T-helper 2 cell treated with Interferon-gamma antibody and Interleukin-4, amounts not matched to agents 100 ng/mL and 5 ng/mL, for 36 hours (primary cell): ENCODE measurements around the gene ABHD8. TPM values are rescaled to one million over a fixed set of nuclear protein-coding genes. Genes with fewer than 3 reads are reported as not detected.

Experiments
- intact Hi-C: fragments of 100-400 bp; cut with micrococcal nuclease; formaldehyde crosslinking; loops from one replicate; pipeline ENCODE4 v1.15.1; 2023
- total RNA-seq: library from RNA; stranded (reverse); gene quantifications from 2 replicates; pipeline ENCODE4 v1.2.3, GENCODE V29; 2022

The ABHD8 gene
- total RNA-seq, 1 donor from 2014 or later, result 9.2 TPM

- intact Hi-C loops, result no loop called here
Measured at GRCh38 chr19:17246681-17247425, 56.4 kb downstream of the ABHD8 start.

GRCh38 chr19:17245535-17245984 lies 57.7 kb downstream of the ABHD8 start, which contains the start of gene NR2F6:
TSS of gene NR2F6 (minus strand) at chr19:17245919. CDS start at chr19:17245220, 699 bp downstream.
- intact Hi-C loops, result no loop called here

- intact Hi-C loops, result no loop called here
Measured at GRCh38 chr19:17244618-17245534, 58.3 kb downstream of the ABHD8 start.

GRCh38 chr19:17243830-17244617 lies 59.2 kb downstream of the ABHD8 start:
- intact Hi-C loops, result no loop called here

- intact Hi-C loops, result no loop called here
Measured at GRCh38 chr19:17243211-17243829, 59.9 kb downstream of the ABHD8 start.

- intact Hi-C loops, result no loop called here
Measured at GRCh38 chr19:17242431-17243208, 60.6 kb downstream of the ABHD8 start.

Other genes starting within 250 kb of the ABHD8 start
- gene HAUS8, start 228.0 kb downstream of the ABHD8 start, total RNA-seq, result 32.6 and 37.4 TPM in 2 replicates
- 171 and 175 TPM in 2 replicates for gene MYO9B, start 227.6 kb downstream of the ABHD8 start, total RNA-seq
- gene USE1, start 88.1 kb downstream of the ABHD8 start, total RNA-seq, result 25.3 and 27.5 TPM in 2 replicates
- gene OCEL1, start 77.2 kb downstream of the ABHD8 start, total RNA-seq, result 17.2 and 22.6 TPM in 2 replicates
- gene NR2F6, start 57.5 kb downstream of the ABHD8 start, total RNA-seq, result 6.2 and 6.3 TPM in 2 replicates
- 0.25 and 0.36 TPM in 2 replicates for gene USHBP1, start 38.7 kb downstream of the ABHD8 start, total RNA-seq
- 116 and 118 TPM in 2 replicates for gene BABAM1, start 36.0 kb downstream of the ABHD8 start, total RNA-seq
- 6.8 and 7.3 TPM in 2 replicates for gene ANKLE1, start 21.5 kb downstream of the ABHD8 start, total RNA-seq
- 76.1 and 77.8 TPM in 2 replicates for gene MRPL34, start 2.4 kb upstream of the ABHD8 start, total RNA-seq
- 33.7 and 39.6 TPM in 2 replicates for gene DDA1, start 6.1 kb upstream of the ABHD8 start, total RNA-seq
- gene ANO8, start 31.4 kb upstream of the ABHD8 start, total RNA-seq, result 13.4 TPM in 2 replicates
- gene GTPBP3, start 34.1 kb upstream of the ABHD8 start, total RNA-seq, result 42.4 and 43.5 TPM in 2 replicates
- gene PLVAP, start 73.9 kb upstream of the ABHD8 start, total RNA-seq, result not detected in 2 replicates
- gene CCDC194, start 90.8 kb upstream of the ABHD8 start, total RNA-seq, result 3.4 and 4.0 TPM in 2 replicates
- gene BST2, start 102.2 kb upstream of the ABHD8 start, total RNA-seq, result 159 and 170 TPM in 2 replicates
- gene MVB12A, start 116.6 kb upstream of the ABHD8 start, total RNA-seq, result 36.4 and 38.5 TPM in 2 replicates
- gene TMEM221, start 145.2 kb upstream of the ABHD8 start, total RNA-seq, result not detected in 2 replicates
- not detected in 2 replicates for gene NXNL1, start 157.5 kb upstream of the ABHD8 start, total RNA-seq
- gene SLC27A1, start 167.1 kb upstream of the ABHD8 start, total RNA-seq, result 1.7 and 1.8 TPM in 2 replicates
- gene PGLS, start 208.2 kb upstream of the ABHD8 start, total RNA-seq, result 87.2 and 88.2 TPM in 2 replicates